Medulla oblongata (tissue), 1 donor: ENCODE data around the gene PPP1R15A.
"Not testable (repeated sequence)": the region's sequence is repeated elsewhere in the genome, so short reads cannot be mapped to it uniquely, and the experiment has no call there.

Source experiments
- DNase-seq: peaks from one replicate; pipeline ENCODE4 v3.0.0-alpha.2; 2015; ENCODE audit errors: extremely low spot score

Gene PPP1R15A

GRCh38 chr19:48914181-48914580 lies 42.0 kb downstream of the PPP1R15A start:
- DNase-seq: no peak

- no peak for DNase-seq
Measured at GRCh38 chr19:48915757-48916156, 43.5 kb downstream of the PPP1R15A start.

GRCh38 chr19:48918071-48918470 lies 45.9 kb downstream of the PPP1R15A start:
- no peak for DNase-seq

GRCh38 chr19:48918801-48919247 lies 46.6 kb downstream of the PPP1R15A start:
- no peak for DNase-seq

- DNase-seq: not testable (repeated sequence)
Measured at GRCh38 chr19:48919271-48919670, 47.0 kb downstream of the PPP1R15A start.

- no peak for DNase-seq
Measured at GRCh38 chr19:48920949-48921348, 48.7 kb downstream of the PPP1R15A start.

- no peak for DNase-seq
Measured at GRCh38 chr19:48921721-48922500, 49.7 kb downstream of the PPP1R15A start.

GRCh38 chr19:48922548-48923490 lies 50.6 kb downstream of the PPP1R15A start:
- DNase-seq: no peak

GRCh38 chr19:48925240-48925843 lies 53.1 kb downstream of the PPP1R15A start:
- no peak for DNase-seq
